ENCODE data around the gene TOGARAM2. TPM values are rescaled to one million over a fixed set of nuclear protein-coding genes. Genes with fewer than 3 reads are reported as not detected.

The TOGARAM2 gene
- total RNA-seq, 2 experiments from 2014 or later, result 1.2 to 2.0 TPM

GRCh38 chr2:28978606-28979005 is 2.5 kb upstream of the TOGARAM2 start:
- Mint-ChIP-seq H3K36me3 (ENCODE audit: low read depth) (no peaks in the 10 kb centered on the region), H3K9me3 (peaks cover 1% of the 10 kb centered on the region), H3K4me1 (ENCODE audit: low read depth) (no peaks in the 10 kb centered on the region), H3K27me3 (ENCODE audit: low read depth) (no peaks in the 10 kb centered on the region), H3K4me3 (no peak overlapping the region), H3K27ac (no peak overlapping the region)
- no peak for DNase-seq
- intact Hi-C loops (cut with micrococcal nuclease), result no loop called here
- CTCF ChIA-PET, result no interaction called here

GRCh38 chr2:28979041-28979440 is 2.1 kb upstream of the TOGARAM2 start:
- no peak for DNase-seq
- H3K36me3 Mint-ChIP-seq (ENCODE audit: low read depth), result no peaks in the 10 kb centered on the region
- H3K27ac Mint-ChIP-seq, result no peak overlapping the region
- intact Hi-C loops (cut with micrococcal nuclease), result no loop called here
- no peaks in the 10 kb centered on the region for H3K4me1 Mint-ChIP-seq (ENCODE audit: low read depth)
- no peak overlapping the region for H3K4me3 Mint-ChIP-seq
- H3K27me3 Mint-ChIP-seq (ENCODE audit: low read depth), result no peaks in the 10 kb centered on the region
- CTCF ChIA-PET, result no interaction called here
- no peaks in the 10 kb centered on the region for H3K9me3 Mint-ChIP-seq

DNA sequence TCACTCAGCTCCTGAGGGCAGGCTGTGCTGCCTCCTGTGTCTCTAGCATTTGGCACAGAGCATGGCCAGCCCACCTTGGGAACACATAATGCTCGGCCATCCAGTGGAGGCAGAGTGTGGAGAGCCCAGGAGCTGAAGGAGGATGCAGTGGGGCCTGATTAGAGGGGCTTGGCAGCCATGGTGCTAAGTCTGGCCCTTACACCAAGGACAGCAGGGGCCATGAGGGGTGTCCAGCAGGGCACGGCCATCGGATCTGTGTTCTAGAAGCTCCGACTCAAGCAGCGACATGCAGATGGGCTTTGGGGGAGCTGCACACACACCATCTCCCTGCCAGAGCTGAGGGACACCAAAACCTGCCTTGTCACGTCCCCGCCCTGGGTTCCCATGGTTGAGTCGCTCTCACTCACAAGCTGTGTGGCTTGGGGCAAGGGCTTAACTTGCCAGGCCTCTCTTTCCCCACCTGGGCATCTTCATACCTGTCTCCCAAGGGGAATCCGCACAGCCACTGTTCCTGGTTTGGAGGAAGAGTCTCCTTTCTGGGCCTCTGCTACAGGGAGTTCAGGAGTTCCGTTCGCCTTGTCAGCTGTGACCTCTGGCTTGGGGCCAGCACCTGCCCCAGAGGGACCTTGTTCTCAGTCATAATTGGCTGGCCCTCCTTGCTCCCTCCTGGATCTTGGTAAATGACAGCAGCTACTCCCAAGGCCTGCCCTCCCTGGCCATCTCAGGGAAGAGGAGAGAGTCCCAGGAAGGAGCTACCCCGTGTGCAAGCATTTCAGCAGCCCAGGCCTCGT is 1.3 kb upstream of the TOGARAM2 start:
- no peak overlapping the region for H3K27ac Mint-ChIP-seq
- no peaks in the 10 kb centered on the region for H3K9me3 Mint-ChIP-seq
- DNase-seq, result no peak
- H3K4me1 Mint-ChIP-seq (ENCODE audit: low read depth), result no peaks in the 10 kb centered on the region
- no peak overlapping the region for H3K4me3 Mint-ChIP-seq
- intact Hi-C loops (cut with micrococcal nuclease), result no loop called here
- no peaks in the 10 kb centered on the region for H3K27me3 Mint-ChIP-seq (ENCODE audit: low read depth)
- H3K36me3 Mint-ChIP-seq (ENCODE audit: low read depth), result no peaks in the 10 kb centered on the region
- CTCF ChIA-PET, result no interaction called here

GRCh38 chr2:28980368-28981015 is 606 bp upstream of the TOGARAM2 start:
- Mint-ChIP-seq H3K4me1 (ENCODE audit: low read depth) (no peaks in the 10 kb centered on the region), H3K4me3 (no peak overlapping the region), H3K36me3 (ENCODE audit: low read depth) (no peaks in the 10 kb centered on the region), H3K9me3 (no peaks in the 10 kb centered on the region), H3K27me3 (ENCODE audit: low read depth) (no peaks in the 10 kb centered on the region), H3K27ac (no peak overlapping the region)
- CTCF ChIA-PET, result no interaction called here
- no peak for DNase-seq
- intact Hi-C loops (cut with micrococcal nuclease), result no loop called here

- Mint-ChIP-seq H3K27ac (no peak overlapping the region), H3K27me3 (ENCODE audit: low read depth) (no peaks in the 10 kb centered on the region), H3K4me3 (no peak overlapping the region), H3K36me3 (ENCODE audit: low read depth) (no peaks in the 10 kb centered on the region), H3K4me1 (ENCODE audit: low read depth) (no peaks in the 10 kb centered on the region), H3K9me3 (no peaks in the 10 kb centered on the region)
- intact Hi-C loops (cut with micrococcal nuclease), result no loop called here
- DNase-seq, result no peak
- CTCF ChIA-PET, result no interaction called here
Measured at GRCh38 chr2:28981620-28982376, 700 bp downstream of the TOGARAM2 start.

DNA sequence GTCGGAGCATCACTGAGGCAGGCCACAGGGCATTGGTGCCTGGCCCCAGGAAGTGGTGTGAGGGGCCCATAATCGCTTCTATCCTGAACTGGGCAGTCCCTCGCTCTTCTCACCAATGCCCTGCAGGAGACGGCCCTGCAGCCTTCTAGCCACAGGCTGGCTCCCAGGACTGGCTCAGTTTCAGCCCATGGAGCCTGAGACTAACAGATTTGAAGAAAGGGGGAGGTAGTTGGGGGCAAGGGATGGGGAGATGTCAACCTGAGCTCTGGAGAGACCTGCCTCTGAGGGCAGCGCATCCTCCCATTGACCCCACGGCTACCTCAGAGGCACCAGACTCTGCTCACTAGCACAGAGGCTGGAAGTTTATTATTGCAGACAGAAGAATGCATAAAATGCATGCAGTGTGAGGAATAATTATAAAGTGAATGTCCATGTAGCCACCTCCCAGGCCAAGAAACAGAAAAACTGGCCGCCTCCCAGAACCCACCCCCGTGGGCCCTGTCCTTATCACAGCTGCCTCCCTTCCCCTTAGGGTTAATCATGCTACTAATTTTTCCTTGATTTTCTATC is 1.4 kb downstream of the TOGARAM2 start:
- H3K4me1 Mint-ChIP-seq (ENCODE audit: low read depth), result no peaks in the 10 kb centered on the region
- intact Hi-C loops (cut with micrococcal nuclease), result no loop called here
- no peak overlapping the region for H3K4me3 Mint-ChIP-seq
- no peaks in the 10 kb centered on the region for H3K36me3 Mint-ChIP-seq (ENCODE audit: low read depth)
- CTCF ChIA-PET, result no interaction called here
- no peak for DNase-seq
- H3K9me3 Mint-ChIP-seq, result no peaks in the 10 kb centered on the region
- H3K27me3 Mint-ChIP-seq (ENCODE audit: low read depth), result no peaks in the 10 kb centered on the region
- H3K27ac Mint-ChIP-seq, result no peak overlapping the region

- no peaks in the 10 kb centered on the region for H3K36me3 Mint-ChIP-seq (ENCODE audit: low read depth)
- intact Hi-C loops (cut with micrococcal nuclease), result no loop called here
- no peak overlapping the region for H3K4me3 Mint-ChIP-seq
- no peaks in the 10 kb centered on the region for H3K9me3 Mint-ChIP-seq
- DNase-seq, result no peak
- no peaks in the 10 kb centered on the region for H3K4me1 Mint-ChIP-seq (ENCODE audit: low read depth)
- no peak overlapping the region for H3K27ac Mint-ChIP-seq
- CTCF ChIA-PET, result interaction anchor here (1.1 kb wide), 1 partner anchor 27 kb away, joined by 4 read pairs; no protein-coding TSS in a partner anchor
- H3K27me3 Mint-ChIP-seq (ENCODE audit: low read depth), result no peaks in the 10 kb centered on the region
Measured at GRCh38 chr2:28986429-28986828, 5.3 kb downstream of the TOGARAM2 start.

DNA sequence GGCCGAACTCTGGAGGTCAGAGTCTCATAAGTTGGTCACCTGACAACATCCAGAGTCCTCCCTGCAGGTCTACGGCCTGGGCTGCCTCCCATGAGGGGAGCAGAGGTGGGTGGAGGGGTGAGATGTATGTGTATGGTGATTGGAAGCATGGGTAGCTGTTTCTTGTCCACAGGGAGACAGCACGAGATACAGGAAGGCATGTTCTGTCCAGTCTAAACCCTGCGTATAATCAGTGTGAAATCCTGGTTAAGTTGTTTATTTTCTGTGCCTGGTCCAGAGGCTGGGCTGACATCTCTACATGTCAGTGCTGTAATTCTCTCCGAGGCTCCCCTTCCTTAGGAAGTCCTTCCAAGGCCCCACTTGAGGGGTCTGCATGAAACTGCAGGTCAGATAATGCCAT is 8.9 kb downstream of the TOGARAM2 start:
- Mint-ChIP-seq H3K9me3 (no peaks in the 10 kb centered on the region), H3K4me3 (no peak overlapping the region), H3K36me3 (ENCODE audit: low read depth) (no peaks in the 10 kb centered on the region), H3K4me1 (ENCODE audit: low read depth) (no peaks in the 10 kb centered on the region), H3K27me3 (ENCODE audit: low read depth) (no peaks in the 10 kb centered on the region), H3K27ac (no peak overlapping the region)
- CTCF ChIA-PET, result no interaction called here
- intact Hi-C loops (cut with micrococcal nuclease), result no loop called here
- DNase-seq, result no peak

- Mint-ChIP-seq H3K27ac (no peak overlapping the region), H3K9me3 (no peaks in the 10 kb centered on the region)
Measured at GRCh38 chr2:28990445-28990844, 9.3 kb downstream of the TOGARAM2 start.

GRCh38 chr2:28991021-28991420 is 9.9 kb downstream of the TOGARAM2 start:
- CTCF ChIA-PET, result interaction anchor here (0.7 to 1.1 kb wide), 3 partner anchors 32 to 363 kb away, joined by 3 read pairs; no protein-coding TSS in a partner anchor
- H3K9me3 Mint-ChIP-seq, result no peaks in the 10 kb centered on the region
- intact Hi-C loops (cut with micrococcal nuclease), result no loop called here
- no peak overlapping the region for H3K4me3 Mint-ChIP-seq
- no peaks in the 10 kb centered on the region for H3K36me3 Mint-ChIP-seq (ENCODE audit: low read depth)
- no peaks in the 10 kb centered on the region for H3K4me1 Mint-ChIP-seq (ENCODE audit: low read depth)
- DNase-seq, result no peak
- H3K27me3 Mint-ChIP-seq (ENCODE audit: low read depth), result no peaks in the 10 kb centered on the region
- H3K27ac Mint-ChIP-seq, result no peak overlapping the region

More at GRCh38 chr2:28990445-28990844, 9.3 kb downstream of the TOGARAM2 start:
- DNase-seq, result no peak
- Mint-ChIP-seq H3K27me3 (ENCODE audit: low read depth) (no peaks in the 10 kb centered on the region), H3K4me1 (ENCODE audit: low read depth) (no peaks in the 10 kb centered on the region), H3K4me3 (no peak overlapping the region), H3K36me3 (ENCODE audit: low read depth) (no peaks in the 10 kb centered on the region)
- intact Hi-C loops (cut with micrococcal nuclease), result no loop called here
- CTCF ChIA-PET, result no interaction called here

DNA sequence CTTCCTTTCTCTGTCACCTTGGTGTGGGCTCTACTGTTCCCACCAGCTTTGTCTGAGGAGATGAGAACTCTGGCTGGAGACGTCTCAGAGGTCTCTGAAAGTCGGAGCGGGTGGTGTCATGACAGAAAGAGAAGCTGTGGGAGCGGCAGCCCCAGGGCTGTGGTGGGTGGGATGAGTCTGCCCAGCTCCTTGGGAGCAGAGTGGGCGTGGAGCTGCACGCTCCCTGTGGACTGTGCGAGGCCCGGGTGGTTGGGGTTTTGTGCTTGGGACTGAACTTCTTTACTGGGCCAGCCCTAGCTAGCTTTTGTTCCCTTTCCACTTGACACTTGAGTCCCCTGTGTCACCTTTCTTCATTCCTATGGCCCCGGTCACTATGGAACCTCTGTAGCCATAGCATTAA is 10.4 kb downstream of the TOGARAM2 start:
- no peaks in the 10 kb centered on the region for H3K4me1 Mint-ChIP-seq (ENCODE audit: low read depth)
- H3K27me3 Mint-ChIP-seq (ENCODE audit: low read depth), result no peaks in the 10 kb centered on the region
- H3K36me3 Mint-ChIP-seq (ENCODE audit: low read depth), result no peaks in the 10 kb centered on the region
- no peaks in the 10 kb centered on the region for H3K9me3 Mint-ChIP-seq
- DNase-seq, result no peak
- intact Hi-C loops (cut with micrococcal nuclease), result no loop called here
- CTCF ChIA-PET, result interaction anchor here (0.7 to 1.1 kb wide), 3 partner anchors 33 to 363 kb away, joined by 3 read pairs; no protein-coding TSS in a partner anchor
- H3K27ac Mint-ChIP-seq, result no peak overlapping the region
- no peak overlapping the region for H3K4me3 Mint-ChIP-seq

GRCh38 chr2:28993206-28993960 is 12.3 kb downstream of the TOGARAM2 start:
- Mint-ChIP-seq H3K4me1 (ENCODE audit: low read depth) (no peaks in the 10 kb centered on the region), H3K36me3 (ENCODE audit: low read depth) (no peaks in the 10 kb centered on the region), H3K27me3 (ENCODE audit: low read depth) (no peaks in the 10 kb centered on the region), H3K27ac (no peak overlapping the region), H3K4me3 (no peak overlapping the region), H3K9me3 (no peaks in the 10 kb centered on the region)
- DNase-seq, result no peak
- intact Hi-C loops (cut with micrococcal nuclease), result no loop called here
- CTCF ChIA-PET, result no interaction called here

Measured in activated naive CD4-positive, alpha-beta T cell treated with anti-CD3 and anti-CD28 coated beads for 36 hours (primary cell).